ENCODE data around the gene NKAIN2. TPM values are rescaled to one million over a fixed set of nuclear protein-coding genes. Genes with fewer than 3 reads are reported as not detected.

NKAIN2 gene
- total and polyA plus RNA-seq, 9 of the 15 experiments (the other 6 are each of a cell fraction or from before 2014, with no cell fraction given), result not detected

GRCh38 chr6:124668028-124668427 is 864.4 kb downstream of the NKAIN2 start:
- H2AFZ ChIP-seq (ENCODE audit: low read depth, low read length), result no peak overlapping the region
- no peaks in the 10 kb centered on the region for H3K79me2 ChIP-seq (ENCODE audit: control insufficient read depth, insufficient read depth, low read length)
- in situ Hi-C loops (cut with MboI), result no loop called here
- no peaks in the 10 kb centered on the region for H3K4me1 ChIP-seq (replicated peaks in 1 of 2; ENCODE audit: control insufficient read depth in 2 of 2, insufficient read depth in 2 of 2, low read length in 2 of 2)
- H3K9me3 ChIP-seq (replicated peaks; ENCODE audit: control insufficient read depth, insufficient read depth, low read depth, low read length), result no peaks in the 10 kb centered on the region
- H3K4me3 ChIP-seq, result no peak overlapping the region
- H3K27me3 ChIP-seq (ENCODE audit: control insufficient read depth in 2 of 2, insufficient read depth in 2 of 2, low read length in 2 of 2), result no peaks in the 10 kb centered on the region
- ATAC-seq (no peak), DNase-seq (ENCODE audit: extremely low read depth in 1 of 4, low spot score in 3 of 4) (no peak), FAIRE-seq (no peak)
- WGBS (ENCODE audit: insufficient coverage, low coverage, missing lambda C conversion rate), result 0% methylated on average over 5 of the region's 5 CpGs
- H3K4me2 ChIP-seq (ENCODE audit: insufficient read depth, low read length), result no peak overlapping the region
- no peaks in the 10 kb centered on the region for H4K20me1 ChIP-seq (replicated peaks; ENCODE audit: control insufficient read depth, insufficient read depth, low read length)
- H3K27ac ChIP-seq (ENCODE audit: extremely low read depth, low read depth, low read length), result no peak overlapping the region
- H3K9me1 ChIP-seq (ENCODE audit: control insufficient read depth, insufficient read depth, low read length), result no peaks in the 10 kb centered on the region
- ChIA-PET CTCF (ENCODE audit: low intra/inter-chr PET ratio) (no interaction called here), POLR2A (no interaction called here)
- BruUV-seq (replicated peaks), result no TSS peak
- no peak overlapping the region for H3K9ac ChIP-seq (ENCODE audit: insufficient read depth in 1 of 2, low read depth in 2 of 2, low read length in 2 of 2)
- peak; percentile 85 for TF ChIP-seq TFE3 (CRISPR knock-in tag; IDR thresholded peaks at IDR 0.05)
- TF ChIP-seq POU5F1 (IDR thresholded peaks at IDR 0.05; ENCODE audit: borderline replicate concordance, low read depth, low read length, partially characterized antibody), result no peak
- intact Hi-C loops (cut with micrococcal nuclease), result no loop called here
- H3K36me3 ChIP-seq (ENCODE audit: control insufficient read depth, insufficient read depth, low read length), result no peaks in the 10 kb centered on the region

DNA sequence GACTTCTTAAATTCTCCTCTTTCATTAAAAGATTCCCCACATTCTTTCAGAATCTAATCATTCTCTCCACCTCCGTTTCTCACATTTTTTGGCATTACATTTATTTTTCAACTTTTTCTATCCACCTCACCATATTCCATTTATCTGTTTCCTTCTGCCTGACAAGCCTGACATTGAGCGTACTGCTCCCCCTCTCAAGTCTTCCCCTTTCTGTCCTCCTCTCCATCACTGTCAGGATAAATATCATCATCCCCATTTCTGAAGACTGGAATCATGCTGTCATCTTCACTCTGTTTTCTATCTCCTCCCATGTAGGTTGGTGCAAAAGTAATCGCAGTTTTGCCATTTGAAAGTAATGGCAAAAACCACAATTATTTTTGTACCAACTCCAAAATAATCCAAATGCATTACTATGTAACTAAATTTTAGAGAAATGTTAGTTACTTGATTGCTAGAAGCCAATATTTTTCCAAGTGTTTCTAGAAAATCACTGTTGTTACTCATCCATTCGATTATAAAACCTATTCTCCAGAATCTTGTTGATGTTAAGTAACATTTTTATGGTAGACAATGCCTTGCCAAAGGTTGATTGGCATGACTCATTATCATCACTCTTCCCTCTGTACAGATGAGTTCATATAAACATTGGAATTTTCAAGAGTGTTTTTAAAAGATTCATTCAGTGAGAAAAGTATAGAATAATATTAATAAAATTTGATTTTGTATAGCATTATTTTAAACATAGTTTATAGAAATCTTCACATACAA is 866.2 kb downstream of the NKAIN2 start:
- WGBS (ENCODE audit: insufficient coverage, low coverage, missing lambda C conversion rate), result 0% methylated on average over 4 of the region's 4 CpGs
- Histone ChIP-seq H3K9ac (ENCODE audit: insufficient read depth in 1 of 2, low read depth in 2 of 2, low read length in 2 of 2) (no peak overlapping the region), H3K4me3 (no peak overlapping the region), H3K4me2 (ENCODE audit: insufficient read depth, low read length) (no peak overlapping the region), H3K27me3 (ENCODE audit: control insufficient read depth in 2 of 2, insufficient read depth in 2 of 2, low read length in 2 of 2) (no peaks in the 10 kb centered on the region), H3K9me1 (ENCODE audit: control insufficient read depth, insufficient read depth, low read length) (no peaks in the 10 kb centered on the region), H3K9me3 (replicated peaks; ENCODE audit: control insufficient read depth, insufficient read depth, low read depth, low read length) (no peaks in the 10 kb centered on the region), H3K4me1 (replicated peaks in 1 of 2; ENCODE audit: control insufficient read depth in 2 of 2, insufficient read depth in 2 of 2, low read length in 2 of 2) (no peaks in the 10 kb centered on the region), H3K27ac (ENCODE audit: extremely low read depth, low read depth, low read length) (no peak overlapping the region), H3K36me3 (ENCODE audit: control insufficient read depth, insufficient read depth, low read length) (no peaks in the 10 kb centered on the region), H4K20me1 (replicated peaks; ENCODE audit: control insufficient read depth, insufficient read depth, low read length) (no peaks in the 10 kb centered on the region), H3K79me2 (ENCODE audit: control insufficient read depth, insufficient read depth, low read length) (no peaks in the 10 kb centered on the region), H2AFZ (ENCODE audit: low read depth, low read length) (no peak overlapping the region)
- DNase-seq (ENCODE audit: extremely low read depth in 1 of 4, low spot score in 3 of 4) (no peak), ATAC-seq (no peak), FAIRE-seq (no peak)
- CTCF ChIA-PET (ENCODE audit: low intra/inter-chr PET ratio), result no interaction called here
- TF ChIP-seq ZFP36 (IDR thresholded peaks at IDR 0.05; ENCODE audit: low read depth, low read length, partially characterized antibody), result no peak
- intact Hi-C loops (cut with micrococcal nuclease), result no loop called here
- BruUV-seq (replicated peaks), result no TSS peak
- in situ Hi-C loops (cut with MboI), result no loop called here
- POLR2A ChIA-PET, result no interaction called here
